CD1c-positive myeloid dendritic cell (primary cell): ENCODE results near the gene SERTAD3.
A peak's percentile ranks its signal among the peaks of the same experiment; 100 is the strongest.
"Not testable (repeated sequence)": the region's sequence is repeated elsewhere in the genome, so short reads cannot be mapped to it uniquely, and the experiment has no call there.

Experiments used
- DNase-seq: peaks from one replicate; pipeline ENCODE4 v3.0.0-alpha.2; 2016; ENCODE audit errors: extremely low spot score

Gene SERTAD3

DNA sequence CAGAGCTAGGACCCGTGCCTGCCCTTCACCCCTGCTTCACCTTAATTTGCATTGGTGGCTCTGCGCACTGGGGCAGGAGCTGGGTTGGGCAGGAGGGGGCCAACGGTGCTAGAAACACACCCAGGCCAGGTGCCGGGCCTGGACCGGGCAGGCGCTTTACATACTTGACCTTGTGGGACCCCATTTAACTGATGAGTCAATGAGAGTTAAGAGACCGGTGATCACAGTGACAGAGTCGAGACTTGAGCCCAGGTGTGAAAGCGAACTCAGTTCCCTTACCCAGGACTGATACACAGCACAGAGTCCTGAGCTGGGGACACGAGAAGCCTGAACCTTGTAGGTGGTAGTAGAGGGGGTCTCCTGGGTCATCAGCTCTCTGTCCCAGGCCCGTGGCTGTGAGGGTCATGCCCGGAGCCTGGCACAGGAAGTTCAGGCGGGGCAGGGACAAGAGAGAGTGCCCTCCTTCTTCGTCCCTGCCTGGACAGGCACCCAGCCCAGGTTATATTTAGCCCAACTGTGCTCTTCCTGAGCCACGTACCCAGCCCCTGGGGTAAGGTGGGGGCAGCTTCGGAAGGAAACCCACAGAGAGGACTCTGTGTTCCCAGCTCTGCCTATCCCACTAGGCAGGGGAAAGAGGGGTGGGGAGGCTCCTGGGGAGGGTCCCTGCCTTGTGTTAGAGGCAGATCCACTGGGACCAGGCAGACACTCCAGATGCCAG is 32.9 kb downstream of the SERTAD3 start:
- no peak for DNase-seq

DNA sequence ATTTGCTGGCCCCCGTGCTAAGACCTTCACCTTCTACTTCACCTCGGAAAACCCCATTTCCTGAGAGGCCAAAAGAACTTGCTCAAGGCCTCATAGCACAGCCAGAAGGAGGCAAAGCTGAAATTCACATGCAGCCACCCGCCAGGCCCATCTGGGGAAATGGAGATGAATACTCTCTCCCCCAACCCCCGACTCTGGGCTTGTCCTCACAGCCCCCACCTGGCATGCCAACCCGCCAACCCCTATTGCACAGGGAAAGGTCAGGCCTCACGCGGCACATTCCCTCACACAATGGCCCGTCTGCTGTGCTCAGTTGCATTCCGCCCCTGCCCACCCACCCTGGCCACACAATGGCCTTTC is 34.1 kb downstream of the SERTAD3 start:
- DNase-seq, result no peak

DNA sequence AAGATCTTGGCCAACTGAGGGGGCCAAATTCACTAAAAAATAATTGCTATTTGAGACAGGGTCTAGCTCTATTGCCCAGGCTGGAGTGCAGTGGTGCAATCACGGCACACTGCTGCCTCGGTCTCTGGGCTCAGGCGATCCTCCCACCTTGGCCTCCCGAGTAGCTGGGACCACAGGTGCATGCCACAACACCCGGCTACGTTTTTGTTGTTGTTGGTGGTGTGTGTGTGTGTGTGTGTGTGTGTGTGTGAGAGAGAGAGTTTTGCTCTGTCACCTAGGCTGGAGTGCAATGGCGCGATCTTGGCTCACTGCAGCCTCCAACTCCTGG is 35.6 kb downstream of the SERTAD3 start:
- not testable (repeated sequence) for DNase-seq

DNA sequence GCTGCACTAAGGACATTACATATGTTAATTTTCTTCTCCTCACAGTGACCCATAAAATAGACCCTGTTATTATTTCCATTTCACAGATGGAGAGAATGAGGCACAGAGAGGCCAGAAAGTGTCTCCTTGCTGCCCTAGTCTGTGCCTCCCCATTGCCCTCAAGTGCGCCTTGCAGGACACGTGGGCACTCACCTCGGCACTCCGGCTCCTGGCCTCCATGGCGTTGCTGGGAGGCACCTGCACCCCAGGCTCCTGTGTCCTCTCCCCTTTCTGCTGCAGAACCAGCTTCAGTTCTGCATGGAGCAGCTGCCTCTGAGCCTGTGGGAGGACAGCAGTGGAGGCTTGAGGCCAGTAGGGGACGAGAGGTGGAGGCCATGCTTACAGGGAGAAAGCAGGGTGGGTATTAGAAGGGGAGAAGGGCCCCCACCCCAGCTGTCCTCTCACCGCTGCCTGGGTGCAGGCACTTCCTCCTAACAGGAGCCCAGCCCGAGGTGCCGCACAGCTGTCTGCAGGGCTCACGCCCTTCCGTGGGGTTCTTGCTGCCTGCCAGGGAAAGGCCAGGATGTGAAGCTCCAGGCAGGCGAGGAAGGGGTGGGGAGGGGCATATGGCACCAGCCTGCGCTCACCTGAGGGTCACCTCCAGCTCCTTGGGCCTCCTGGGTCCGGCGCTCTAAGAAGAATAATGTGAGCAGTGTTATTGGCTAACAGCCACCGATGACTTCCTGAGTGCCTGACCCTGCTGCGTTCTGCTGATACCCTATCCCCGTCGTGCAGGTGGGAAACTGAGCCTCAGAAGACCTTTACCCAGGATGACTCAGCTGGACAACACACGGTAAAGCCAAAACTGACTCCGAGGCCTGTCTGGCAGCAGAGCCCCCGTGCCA is 36.2 kb downstream of the SERTAD3 start:
- peak; percentile 6 for DNase-seq

DNA sequence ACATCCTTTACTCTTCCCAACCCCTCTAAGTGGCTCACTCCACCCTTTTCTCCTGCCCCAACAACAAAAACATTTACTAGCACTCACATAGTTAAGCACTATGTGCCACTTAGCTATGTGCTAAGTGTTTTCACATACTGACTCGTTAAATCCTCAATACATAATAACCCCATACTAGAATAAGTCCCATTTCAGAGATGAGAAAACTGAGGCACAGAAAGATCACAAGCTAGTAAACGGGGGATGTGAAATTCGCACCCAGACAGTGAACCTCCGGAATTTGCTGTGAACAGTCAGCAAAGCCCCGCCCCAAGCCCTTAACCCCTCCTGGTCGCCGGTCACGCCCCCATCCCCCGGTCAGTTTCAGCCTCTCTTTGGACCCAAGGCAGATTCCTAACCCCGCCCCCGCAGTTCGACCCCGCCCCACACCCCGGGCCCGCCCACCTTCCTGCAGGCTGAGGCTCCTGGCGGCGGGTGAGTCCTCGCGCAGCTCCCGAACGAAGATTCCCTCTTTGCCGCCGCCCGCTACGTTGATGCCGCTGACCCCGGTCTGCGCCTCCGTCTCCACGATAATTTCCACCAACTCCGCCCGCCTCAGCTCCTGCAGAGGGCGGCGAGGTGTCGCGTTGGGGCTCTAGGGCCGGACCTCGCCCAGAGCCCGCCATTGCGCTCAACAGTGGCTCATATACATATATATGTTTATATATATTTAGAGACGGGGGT is 40.7 kb downstream of the SERTAD3 start:
- peak; percentile 85 for DNase-seq

DNA sequence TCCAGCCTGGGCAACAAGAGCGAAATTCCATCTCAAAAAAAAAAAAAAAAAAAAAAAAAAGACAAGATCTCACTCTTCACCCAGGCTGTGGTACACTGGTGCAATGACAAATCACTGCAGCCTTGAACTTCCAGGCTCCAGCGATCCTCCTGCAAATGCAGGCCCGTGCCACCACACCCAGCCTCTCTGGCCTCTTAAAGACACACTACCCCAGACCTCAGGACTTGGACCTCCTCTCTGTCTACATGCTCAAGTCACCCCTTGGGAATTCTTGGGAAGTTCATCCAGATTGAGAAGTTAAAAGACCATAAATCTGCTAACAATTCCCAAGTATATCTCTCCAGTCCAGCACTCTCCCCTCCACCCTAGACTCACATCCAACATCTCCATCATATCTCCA is 43.6 kb downstream of the SERTAD3 start:
- no peak for DNase-seq

DNA sequence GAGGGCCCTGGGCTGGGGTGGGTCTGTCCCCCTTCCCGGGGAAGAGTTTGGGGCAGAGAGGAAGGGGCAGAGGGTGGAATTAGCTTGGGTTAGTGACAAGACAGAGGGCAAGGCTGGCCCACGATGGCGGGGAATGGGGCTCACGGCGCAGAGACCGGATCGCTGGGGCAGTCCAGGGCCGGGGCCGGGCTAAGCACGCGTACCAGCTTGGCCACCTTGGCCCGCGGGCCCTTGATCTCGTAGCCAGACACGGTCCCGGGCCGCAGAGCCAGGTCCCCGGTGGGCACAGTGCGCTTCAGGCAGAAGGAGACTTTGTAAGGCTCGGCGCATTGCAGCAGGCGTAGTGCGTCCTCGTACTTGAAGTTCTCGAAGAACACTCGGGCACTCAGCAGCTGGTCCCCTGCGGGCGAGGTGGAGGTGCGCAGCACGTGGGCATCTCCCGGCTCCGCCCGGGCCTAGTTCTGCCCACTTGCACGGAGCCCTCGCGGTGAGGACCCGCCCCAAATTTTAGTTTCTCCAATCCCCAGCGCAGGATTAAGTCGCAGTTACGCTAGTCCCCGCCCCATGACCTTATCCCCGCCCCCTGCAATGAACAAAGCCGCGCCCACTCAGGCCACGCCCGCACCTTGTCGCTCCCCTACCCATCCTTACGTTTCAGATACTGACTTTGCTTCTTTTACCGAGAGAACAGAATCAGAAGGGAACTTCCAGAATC is 45.6 kb downstream of the SERTAD3 start:
- DNase-seq, result peak; percentile 76

DNA sequence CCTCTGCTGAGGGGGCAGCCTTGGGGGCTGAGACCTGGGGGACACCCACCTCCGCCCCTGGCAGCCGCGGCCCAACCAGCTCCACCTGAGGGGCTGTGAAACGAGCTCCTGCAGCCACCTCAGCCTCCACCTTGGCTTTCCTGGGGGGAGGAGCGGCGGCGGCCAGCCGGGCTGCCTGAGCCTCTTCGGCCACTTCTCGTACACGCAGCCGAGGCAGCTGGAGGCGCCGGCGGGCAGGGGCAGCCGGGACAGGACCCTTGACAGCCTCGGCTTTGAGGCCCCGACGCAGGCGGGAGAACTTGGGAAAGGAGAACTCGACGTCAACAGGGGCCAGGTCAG is 46.6 kb downstream of the SERTAD3 start:
- DNase-seq, result no peak

DNA sequence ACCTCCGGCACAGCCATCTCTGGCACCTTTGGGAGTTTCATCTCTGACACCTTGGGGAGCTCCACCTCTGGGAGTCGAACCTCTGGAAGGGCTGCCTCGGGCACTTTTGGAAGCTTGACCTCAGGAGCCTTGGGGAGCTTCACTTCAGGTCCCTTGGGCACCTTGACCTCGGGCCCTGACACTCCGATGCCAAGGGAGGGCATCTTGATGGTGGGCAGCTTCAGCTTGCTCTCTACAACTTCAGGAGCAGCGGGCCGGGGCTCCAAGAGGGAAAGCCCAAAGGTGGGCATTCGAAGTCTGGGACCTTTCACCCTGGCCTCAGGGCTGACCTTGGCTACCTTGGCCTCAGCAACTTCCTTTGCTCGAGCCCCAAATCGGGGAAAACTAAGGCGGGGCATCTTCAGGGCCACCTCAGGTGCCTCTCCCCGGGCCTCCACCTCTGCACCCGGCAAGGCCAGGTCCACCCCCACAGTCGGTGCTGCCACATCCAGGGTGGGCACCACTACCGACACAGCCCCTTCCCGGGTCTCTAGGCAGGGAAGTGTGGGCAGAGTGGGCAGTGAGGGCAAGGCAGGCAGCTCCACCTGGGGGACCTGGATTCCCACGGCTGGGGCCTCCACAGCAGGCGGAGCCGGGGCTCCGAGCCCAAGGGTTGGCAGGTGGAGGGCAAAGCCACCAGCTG is 47.1 kb downstream of the SERTAD3 start:
- DNase-seq, result no peak

DNA sequence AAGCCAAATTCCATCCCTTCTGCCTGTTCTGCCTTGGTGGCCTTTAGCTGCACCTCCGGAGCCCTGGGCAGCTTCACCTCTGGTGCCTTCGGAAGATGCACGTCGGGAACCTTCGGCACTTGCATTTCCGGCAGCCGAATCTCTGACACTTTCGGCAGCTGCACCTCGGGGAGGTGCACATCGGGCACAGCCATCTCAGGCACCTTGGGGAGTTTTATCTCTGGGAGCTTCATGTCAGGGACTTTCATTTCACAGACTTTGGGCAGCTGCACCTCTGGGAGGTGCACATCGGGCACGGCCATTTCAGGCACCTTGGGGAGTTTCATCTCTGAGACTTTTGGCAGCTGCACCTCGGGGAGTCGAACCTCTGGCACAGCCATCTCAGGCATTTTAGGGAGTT is 48.2 kb downstream of the SERTAD3 start:
- DNase-seq, result no peak

DNA sequence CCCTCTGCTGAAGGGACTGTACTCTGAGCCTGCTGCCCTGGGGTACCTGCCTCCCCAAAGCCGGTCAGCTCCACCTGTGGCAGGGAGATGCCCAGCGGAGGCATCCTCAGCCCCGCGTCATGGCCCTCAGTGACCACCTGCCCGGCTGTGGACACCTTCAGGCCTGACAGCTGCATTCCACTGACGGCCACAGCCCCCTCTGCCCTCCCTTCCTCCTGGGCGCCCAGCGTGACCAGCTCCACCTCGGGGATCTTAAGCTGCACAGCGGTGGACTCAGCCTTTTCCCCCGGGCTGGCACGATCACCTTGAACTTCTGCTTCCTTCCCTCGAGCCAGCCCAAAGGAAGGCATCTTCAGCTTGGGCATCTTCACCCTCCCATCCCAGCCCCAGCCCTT is 49.3 kb downstream of the SERTAD3 start:
- DNase-seq, result no peak

DNA sequence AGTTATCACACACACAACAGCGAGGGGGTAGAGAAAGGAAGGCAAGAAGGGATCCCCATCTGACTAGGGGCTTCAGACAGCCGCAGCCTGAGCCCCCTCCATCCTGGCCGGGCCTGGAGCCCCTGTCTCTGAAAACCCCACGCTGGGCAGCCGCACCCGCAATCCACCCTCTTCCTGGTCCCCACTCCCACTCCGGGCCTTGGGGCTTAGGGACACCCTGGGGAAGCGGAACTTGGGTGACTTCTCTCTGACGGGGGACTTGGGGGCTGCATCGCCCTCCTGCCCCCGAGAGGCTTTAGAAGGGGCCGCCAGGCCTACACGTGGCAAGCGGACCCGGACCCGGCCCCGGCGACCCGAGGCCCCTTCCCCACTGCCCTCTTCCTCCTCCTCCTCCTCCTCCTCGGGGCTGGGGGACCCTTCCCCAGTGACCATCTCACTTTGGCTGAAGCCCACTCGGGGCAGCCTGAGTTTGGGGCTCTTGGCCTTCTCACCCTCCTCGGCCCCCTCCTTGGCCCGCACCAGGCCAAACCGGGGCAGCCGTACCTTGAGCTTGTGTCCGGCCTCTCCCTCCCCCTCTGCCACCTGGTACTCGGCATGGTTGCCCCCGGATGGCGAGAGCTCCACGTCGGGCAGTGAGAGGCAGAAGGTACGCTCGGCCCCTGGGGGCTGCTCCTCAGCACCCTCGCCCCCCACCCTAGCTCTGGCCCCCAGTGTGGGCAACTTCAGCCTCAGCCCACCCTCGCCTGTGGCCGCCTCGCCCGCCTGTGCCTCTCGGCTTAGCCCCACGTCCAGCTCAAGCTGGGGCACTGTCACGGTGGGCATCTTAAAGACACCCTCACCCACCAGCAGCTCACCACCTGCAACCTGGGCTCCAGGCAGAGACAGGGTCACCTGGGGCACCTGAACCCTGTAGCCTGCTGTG is 50.0 kb downstream of the SERTAD3 start:
- no peak for DNase-seq

DNA sequence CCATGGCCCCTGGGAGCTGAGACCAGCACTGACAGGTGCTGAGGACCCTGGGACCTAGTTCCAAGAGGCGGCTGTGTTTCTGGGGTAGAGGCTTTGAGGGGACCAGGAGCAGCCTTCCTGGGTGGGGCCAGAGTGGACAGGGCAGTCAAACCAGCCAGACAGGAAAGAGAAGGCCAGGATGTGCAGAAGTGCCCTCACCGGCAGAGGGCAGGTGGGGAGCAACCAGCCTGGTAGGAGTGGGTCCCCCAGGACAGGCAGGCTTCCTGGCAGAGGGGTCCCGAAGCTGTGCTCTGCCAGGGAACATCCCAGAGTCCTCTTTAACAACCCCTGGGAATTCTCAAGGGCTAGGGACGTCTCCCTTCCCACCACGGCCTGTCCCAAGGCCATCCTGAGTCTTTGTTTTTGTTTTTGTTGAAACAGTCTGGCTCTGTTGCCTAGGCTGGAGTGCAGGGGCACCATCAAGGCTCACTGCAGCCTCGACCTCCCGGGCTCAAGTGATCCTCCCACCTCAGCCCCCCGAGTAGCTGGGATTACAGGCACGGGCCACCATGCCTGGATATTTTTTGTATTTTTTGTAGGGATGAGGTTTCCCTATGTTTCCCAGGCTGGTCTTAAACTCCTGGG is 51.1 kb downstream of the SERTAD3 start:
- DNase-seq, result no peak

DNA sequence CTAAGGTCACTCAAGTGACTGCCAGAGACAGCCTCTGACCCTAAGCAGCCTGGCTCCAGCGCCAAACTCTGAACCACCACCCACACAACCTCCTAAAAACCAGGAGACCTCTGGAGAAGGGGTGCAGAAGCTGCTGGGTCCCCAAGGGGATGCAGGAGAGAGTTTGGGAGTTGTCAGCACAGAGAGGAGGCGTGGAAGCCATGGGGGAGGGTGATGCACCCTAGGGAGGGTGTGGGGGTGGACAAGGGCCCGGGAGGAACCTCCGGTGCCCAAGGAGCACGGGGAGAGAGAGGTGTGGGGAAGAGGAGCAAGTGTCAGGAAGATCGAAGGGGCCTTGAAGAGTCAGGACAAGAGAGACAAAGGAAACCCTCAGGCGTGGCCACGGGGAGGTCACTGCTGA is 52.0 kb downstream of the SERTAD3 start:
- DNase-seq, result no peak
